ENCODE results near the gene GRHPR.

GRHPR gene

GRCh38 chr9:37405350-37405749, 17.1 kb upstream of the GRHPR start:
- Histone ChIP-seq H3K9me3 (ENCODE audit: control insufficient read depth, low read depth, low read length) (no peaks in the 10 kb centered on the region), H3K4me1 (ENCODE audit: control insufficient read depth, low read depth, low read length) (no peaks in the 10 kb centered on the region), H3K27ac (ENCODE audit: low read length) (no peak overlapping the region), H3K9ac (ENCODE audit: low read length) (no peak overlapping the region), H3K4me3 (ENCODE audit: low read length) (no peak overlapping the region), H3K27me3 (ENCODE audit: control insufficient read depth, insufficient read depth, low read length) (no peaks in the 10 kb centered on the region), H3K36me3 (ENCODE audit: control insufficient read depth, low read depth, low read length) (no peaks in the 10 kb centered on the region)

- H3K9ac ChIP-seq (ENCODE audit: low read length), result no peak overlapping the region
- no peak overlapping the region for H3K27ac ChIP-seq (ENCODE audit: low read length)
- no peaks in the 10 kb centered on the region for H3K36me3 ChIP-seq (ENCODE audit: control insufficient read depth, low read depth, low read length)
- no peak overlapping the region for H3K4me3 ChIP-seq (ENCODE audit: low read length)
- H3K4me1 ChIP-seq (ENCODE audit: control insufficient read depth, low read depth, low read length), result no peaks in the 10 kb centered on the region
- H3K27me3 ChIP-seq (ENCODE audit: control insufficient read depth, insufficient read depth, low read length), result no peaks in the 10 kb centered on the region
- H3K9me3 ChIP-seq (ENCODE audit: control insufficient read depth, low read depth, low read length), result no peaks in the 10 kb centered on the region
These were observed 16.6 kb upstream of the GRHPR start for GRCh38 chr9:37405764-37406380.

GRCh38 chr9:37406603-37407401, 15.7 kb upstream of the GRHPR start:
- Histone ChIP-seq H3K27ac (ENCODE audit: low read length) (no peak overlapping the region), H3K27me3 (ENCODE audit: control insufficient read depth, insufficient read depth, low read length) (no peaks in the 10 kb centered on the region), H3K4me3 (ENCODE audit: low read length) (no peak overlapping the region), H3K4me1 (ENCODE audit: control insufficient read depth, low read depth, low read length) (no peaks in the 10 kb centered on the region), H3K36me3 (ENCODE audit: control insufficient read depth, low read depth, low read length) (no peaks in the 10 kb centered on the region), H3K9me3 (ENCODE audit: control insufficient read depth, low read depth, low read length) (no peaks in the 10 kb centered on the region), H3K9ac (ENCODE audit: low read length) (no peak overlapping the region)

GRCh38 chr9:37407468-37407867, 15.0 kb upstream of the GRHPR start:
- H3K27ac ChIP-seq (ENCODE audit: low read length), result no peak overlapping the region
- no peaks in the 10 kb centered on the region for H3K4me1 ChIP-seq (ENCODE audit: control insufficient read depth, low read depth, low read length)
- no peaks in the 10 kb centered on the region for H3K27me3 ChIP-seq (ENCODE audit: control insufficient read depth, insufficient read depth, low read length)
- no peaks in the 10 kb centered on the region for H3K36me3 ChIP-seq (ENCODE audit: control insufficient read depth, low read depth, low read length)
- no peak overlapping the region for H3K4me3 ChIP-seq (ENCODE audit: low read length)
- H3K9ac ChIP-seq (ENCODE audit: low read length), result no peak overlapping the region
- no peaks in the 10 kb centered on the region for H3K9me3 ChIP-seq (ENCODE audit: control insufficient read depth, low read depth, low read length)

GRCh38 chr9:37408933-37409710, 13.4 kb upstream of the GRHPR start:
- H3K9me3 ChIP-seq (ENCODE audit: control insufficient read depth, low read depth, low read length), result no peaks in the 10 kb centered on the region
- H3K27ac ChIP-seq (ENCODE audit: low read length), result no peak overlapping the region
- no peaks in the 10 kb centered on the region for H3K4me1 ChIP-seq (ENCODE audit: control insufficient read depth, low read depth, low read length)
- no peaks in the 10 kb centered on the region for H3K36me3 ChIP-seq (ENCODE audit: control insufficient read depth, low read depth, low read length)
- H3K27me3 ChIP-seq (ENCODE audit: control insufficient read depth, insufficient read depth, low read length), result no peaks in the 10 kb centered on the region
- no peak overlapping the region for H3K4me3 ChIP-seq (ENCODE audit: low read length)
- no peak overlapping the region for H3K9ac ChIP-seq (ENCODE audit: low read length)

GRCh38 chr9:37410354-37410861, 12.1 kb upstream of the GRHPR start:
- peaks cover 3% of the 10 kb centered on the region for H3K4me1 ChIP-seq (ENCODE audit: control insufficient read depth, low read depth, low read length)
- no peaks in the 10 kb centered on the region for H3K27me3 ChIP-seq (ENCODE audit: control insufficient read depth, insufficient read depth, low read length)
- H3K36me3 ChIP-seq (ENCODE audit: control insufficient read depth, low read depth, low read length), result no peaks in the 10 kb centered on the region
- H3K9me3 ChIP-seq (ENCODE audit: control insufficient read depth, low read depth, low read length), result no peaks in the 10 kb centered on the region
- H3K4me3 ChIP-seq (ENCODE audit: low read length), result no peak overlapping the region
- H3K9ac ChIP-seq (ENCODE audit: low read length), result no peak overlapping the region
- H3K27ac ChIP-seq (ENCODE audit: low read length), result no peak overlapping the region

GRCh38 chr9:37410969-37411785, 11.3 kb upstream of the GRHPR start:
- no peaks in the 10 kb centered on the region for H3K36me3 ChIP-seq (ENCODE audit: control insufficient read depth, low read depth, low read length)
- H3K27ac ChIP-seq (ENCODE audit: low read length), result no peak overlapping the region
- H3K4me1 ChIP-seq (ENCODE audit: control insufficient read depth, low read depth, low read length), result peaks cover 6% of the 10 kb centered on the region
- H3K27me3 ChIP-seq (ENCODE audit: control insufficient read depth, insufficient read depth, low read length), result no peaks in the 10 kb centered on the region
- H3K4me3 ChIP-seq (ENCODE audit: low read length), result no peak overlapping the region
- H3K9me3 ChIP-seq (ENCODE audit: control insufficient read depth, low read depth, low read length), result no peaks in the 10 kb centered on the region
- no peak overlapping the region for H3K9ac ChIP-seq (ENCODE audit: low read length)

- Histone ChIP-seq H3K27ac (ENCODE audit: low read length) (no peak overlapping the region), H3K9me3 (ENCODE audit: control insufficient read depth, low read depth, low read length) (no peaks in the 10 kb centered on the region), H3K4me3 (ENCODE audit: low read length) (no peak overlapping the region), H3K9ac (ENCODE audit: low read length) (no peak overlapping the region), H3K36me3 (ENCODE audit: control insufficient read depth, low read depth, low read length) (no peaks in the 10 kb centered on the region), H3K27me3 (ENCODE audit: control insufficient read depth, insufficient read depth, low read length) (no peaks in the 10 kb centered on the region), H3K4me1 (ENCODE audit: control insufficient read depth, low read depth, low read length) (peaks cover 6% of the 10 kb centered on the region)
These were observed 9.9 kb upstream of the GRHPR start for GRCh38 chr9:37412431-37413151.

GRCh38 chr9:37413311-37413710, 9.2 kb upstream of the GRHPR start:
- Histone ChIP-seq H3K9ac (ENCODE audit: low read length) (no peak overlapping the region), H3K4me3 (ENCODE audit: low read length) (no peak overlapping the region), H3K27ac (ENCODE audit: low read length) (no peak overlapping the region)

GRCh38 chr9:37414503-37414943, 8.0 kb upstream of the GRHPR start:
- no peak overlapping the region for H3K27ac ChIP-seq (ENCODE audit: low read length)
- H3K4me1 ChIP-seq (ENCODE audit: control insufficient read depth, low read depth, low read length), result peaks cover 6% of the 10 kb centered on the region
- H3K27me3 ChIP-seq (ENCODE audit: control insufficient read depth, insufficient read depth, low read length), result no peaks in the 10 kb centered on the region
- no peak overlapping the region for H3K4me3 ChIP-seq (ENCODE audit: low read length)
- no peaks in the 10 kb centered on the region for H3K36me3 ChIP-seq (ENCODE audit: control insufficient read depth, low read depth, low read length)
- H3K9me3 ChIP-seq (ENCODE audit: control insufficient read depth, low read depth, low read length), result no peaks in the 10 kb centered on the region
- H3K9ac ChIP-seq (ENCODE audit: low read length), result no peak overlapping the region

More at GRCh38 chr9:37413311-37413710, 9.2 kb upstream of the GRHPR start:
- no peaks in the 10 kb centered on the region for H3K27me3 ChIP-seq (ENCODE audit: control insufficient read depth, insufficient read depth, low read length)
- no peaks in the 10 kb centered on the region for H3K36me3 ChIP-seq (ENCODE audit: control insufficient read depth, low read depth, low read length)
- H3K4me1 ChIP-seq (ENCODE audit: control insufficient read depth, low read depth, low read length), result peaks cover 6% of the 10 kb centered on the region
- no peaks in the 10 kb centered on the region for H3K9me3 ChIP-seq (ENCODE audit: control insufficient read depth, low read depth, low read length)

Data from iPS-18a (cell line).